Measurements from ENCODE around the gene MXRA8.
"Not testable (repeated sequence)": the region's sequence is repeated elsewhere in the genome, so short reads cannot be mapped to it uniquely, and the experiment has no call there.

Gene MXRA8

DNA sequence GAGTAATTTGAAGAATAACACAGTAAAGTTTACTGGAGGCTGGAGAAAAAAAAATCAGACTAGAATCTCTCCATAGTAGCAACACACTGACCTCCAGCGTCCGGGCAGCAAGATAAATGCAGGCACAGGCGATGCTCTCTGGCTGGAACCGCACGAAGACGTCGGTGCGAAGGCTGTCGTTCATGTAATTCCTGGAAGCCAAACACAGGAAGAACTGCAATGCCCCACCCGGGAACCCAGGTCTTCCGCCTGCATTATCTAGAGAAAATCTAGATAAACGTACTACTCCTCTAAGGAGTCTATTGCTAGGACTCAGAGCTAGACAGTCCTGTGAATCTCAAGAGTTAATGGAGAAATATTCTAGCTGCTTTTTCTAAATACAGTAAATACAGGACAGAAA is 32.3 kb upstream of the MXRA8 start:
- DNase-seq = no peak

DNA sequence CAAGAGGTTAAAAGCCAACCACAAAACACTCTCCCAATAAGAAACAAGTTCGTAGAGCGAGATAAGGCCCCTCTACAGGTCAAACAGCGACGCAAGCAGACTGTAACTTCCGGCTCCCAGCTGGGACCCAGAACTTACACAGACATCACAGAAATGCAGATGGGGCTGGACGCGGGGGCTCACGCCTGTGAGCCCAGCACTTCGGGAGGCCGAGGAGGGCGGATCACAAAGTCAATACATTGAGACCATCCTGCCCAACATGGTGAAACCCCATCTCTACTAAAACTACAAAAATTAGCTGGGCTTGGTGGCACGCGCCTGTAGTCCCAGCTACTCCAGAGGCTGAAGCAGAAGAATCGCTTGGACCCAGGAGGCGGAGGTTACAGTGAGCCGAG is 29.7 kb upstream of the MXRA8 start:
- DNase-seq = no peak

DNA sequence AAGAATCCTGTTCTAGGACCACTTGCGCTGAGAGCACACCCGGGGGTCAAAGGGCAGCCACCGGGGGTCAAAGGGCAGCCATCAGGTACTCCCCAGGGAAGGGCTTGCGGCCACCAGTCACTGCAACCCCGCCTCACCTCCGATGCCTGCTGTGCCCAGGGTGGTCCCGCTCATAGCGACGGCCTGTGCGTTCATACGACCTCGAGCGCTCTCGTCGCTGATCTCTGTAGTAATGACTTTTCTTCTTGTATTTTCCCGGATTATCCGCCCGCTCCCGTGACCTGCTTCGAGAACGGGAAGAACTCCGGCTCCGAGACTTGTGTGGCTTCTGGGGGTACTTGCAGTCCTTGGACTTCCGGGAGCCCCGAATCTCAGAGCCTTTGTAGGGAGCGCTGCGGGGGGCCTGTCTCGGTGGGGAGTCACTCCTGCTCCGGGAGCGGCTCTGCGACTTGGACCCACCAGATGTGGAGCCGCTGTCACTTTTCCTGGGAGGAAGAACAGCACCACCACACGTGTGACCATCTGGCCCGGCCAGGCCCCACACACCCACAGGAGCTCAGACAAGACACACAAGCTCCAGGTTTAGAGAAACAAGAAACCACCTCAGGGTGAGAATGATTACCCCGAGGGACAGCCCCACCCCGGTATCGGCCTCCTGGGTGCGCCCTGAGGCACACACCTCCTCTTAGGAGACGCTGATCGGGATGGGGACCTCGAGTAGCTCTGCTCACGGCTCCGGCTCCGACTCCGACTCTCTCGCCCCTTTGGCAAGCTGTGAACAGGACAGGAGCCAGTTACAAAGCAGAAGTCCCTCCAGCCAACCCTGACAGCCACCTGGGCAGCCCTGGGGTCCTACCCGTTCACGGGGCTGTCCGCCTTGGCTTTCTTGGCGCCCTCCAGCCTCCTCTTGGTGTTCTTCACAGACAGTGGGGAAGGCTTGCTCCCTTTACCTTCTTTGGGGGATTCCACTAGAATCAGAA is 29.0 kb upstream of the MXRA8 start:
- no peak for DNase-seq

DNA sequence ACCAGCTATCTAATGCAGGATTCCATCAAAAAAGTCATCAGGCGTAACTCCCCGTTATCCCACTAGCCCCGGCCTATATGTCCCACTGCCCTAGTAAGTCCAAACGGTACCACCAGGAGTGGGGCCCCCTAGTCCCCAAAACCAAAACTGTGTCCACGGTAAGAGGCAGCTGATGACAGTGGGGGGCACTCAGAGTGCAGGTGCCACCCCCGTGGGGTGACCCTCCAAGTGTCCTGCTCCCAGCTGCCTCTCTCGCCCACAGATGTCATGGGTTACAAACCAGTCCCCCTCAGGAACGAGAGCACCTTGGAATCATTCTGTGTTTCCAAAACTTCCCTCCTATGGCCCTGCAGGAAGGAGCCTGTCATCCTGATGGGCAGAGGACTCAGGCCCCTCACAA is 27.6 kb upstream of the MXRA8 start:
- DNase-seq = no peak

DNA sequence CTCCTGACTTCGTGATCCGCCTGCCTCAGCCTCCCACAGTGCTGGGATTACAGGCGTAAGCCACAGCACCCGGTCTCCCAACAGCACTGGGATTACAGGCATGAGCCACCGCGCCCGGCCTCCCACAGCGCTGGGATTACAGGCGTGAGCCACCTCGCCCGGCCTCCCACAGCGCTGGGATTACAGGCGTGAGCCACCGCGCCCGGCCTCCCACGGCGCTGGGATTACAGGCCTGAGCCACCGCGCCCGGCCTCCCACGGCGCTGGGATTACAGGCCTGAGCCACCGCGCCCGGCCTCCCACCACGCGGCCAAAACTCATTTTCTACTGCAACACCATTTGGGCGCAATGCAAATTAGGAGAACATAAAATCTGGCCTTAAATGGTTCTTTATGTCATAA is 27.0 kb upstream of the MXRA8 start:
- DNase-seq = not testable (repeated sequence)

DNA sequence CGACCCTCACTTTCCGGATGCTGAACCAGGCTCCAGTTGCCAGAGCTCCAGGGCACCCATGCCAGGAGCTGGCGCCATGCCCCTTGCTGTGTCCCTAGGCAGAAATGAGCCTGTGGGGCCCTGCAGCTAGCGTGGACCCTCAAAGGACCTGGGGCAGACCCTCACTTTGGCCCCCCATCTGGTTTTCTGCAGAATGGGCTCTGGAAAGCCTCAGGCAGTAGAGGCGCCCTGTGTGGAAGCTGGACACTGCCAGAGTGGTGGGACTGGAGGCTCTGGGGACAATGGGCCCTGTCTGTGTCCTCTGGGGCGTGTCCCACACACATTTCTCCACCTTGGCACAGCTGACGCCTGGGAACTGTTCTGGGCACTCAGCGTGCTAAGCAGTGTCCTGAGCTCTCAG is 22.9 kb upstream of the MXRA8 start:
- no peak for DNase-seq

DNA sequence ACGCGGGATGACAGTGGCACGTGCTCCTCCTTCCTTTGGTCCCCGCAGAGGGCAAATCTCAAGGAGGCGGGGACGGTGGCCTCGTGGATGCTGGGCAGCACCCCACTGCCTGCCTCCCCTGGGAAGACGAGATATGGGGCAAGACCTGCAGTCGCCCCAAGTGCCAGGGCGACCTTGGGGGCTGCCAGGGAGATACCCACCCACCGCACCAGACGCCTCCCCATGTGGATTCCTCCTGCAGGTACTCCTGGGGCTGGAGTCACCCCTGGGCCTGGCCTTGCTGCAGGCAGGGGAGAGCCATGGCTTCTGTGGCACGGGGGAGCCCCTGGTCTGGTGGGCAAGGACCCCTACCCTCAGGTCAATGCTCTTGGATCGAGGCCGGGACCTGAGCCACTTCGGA is 22.5 kb upstream of the MXRA8 start:
- DNase-seq = no peak

DNA sequence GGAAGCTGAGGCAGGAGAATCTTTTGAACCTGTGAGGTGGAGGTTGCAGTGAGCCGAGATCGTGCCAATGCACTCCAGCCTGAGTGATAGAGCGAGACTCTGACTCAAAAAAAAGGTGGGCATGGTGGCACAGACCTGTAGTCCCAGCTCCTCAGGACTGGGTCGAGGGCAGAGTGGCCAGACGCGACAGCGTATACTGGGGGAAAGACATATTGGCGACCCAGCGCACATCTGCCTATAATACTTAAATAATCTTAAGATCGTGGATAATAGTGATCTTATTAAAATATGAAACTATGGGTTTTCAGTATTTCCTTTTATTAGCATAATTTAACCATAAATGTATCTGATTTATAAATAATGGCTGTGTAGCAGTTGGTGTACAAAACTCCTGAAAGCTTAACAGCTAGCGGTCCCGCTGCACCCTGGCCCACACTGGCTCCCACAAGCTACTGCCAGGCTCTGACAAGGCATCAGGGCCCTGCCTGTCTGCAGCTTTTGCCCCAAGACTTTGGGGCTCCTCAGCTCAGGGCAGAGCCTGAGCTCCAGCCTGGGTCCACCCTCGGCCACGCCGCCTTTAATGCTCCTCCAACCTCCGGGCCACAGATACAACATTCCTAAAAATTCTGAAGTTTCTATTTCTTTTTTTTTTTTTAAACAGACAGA is 19.3 kb upstream of the MXRA8 start:
- DNase-seq = no peak

DNA sequence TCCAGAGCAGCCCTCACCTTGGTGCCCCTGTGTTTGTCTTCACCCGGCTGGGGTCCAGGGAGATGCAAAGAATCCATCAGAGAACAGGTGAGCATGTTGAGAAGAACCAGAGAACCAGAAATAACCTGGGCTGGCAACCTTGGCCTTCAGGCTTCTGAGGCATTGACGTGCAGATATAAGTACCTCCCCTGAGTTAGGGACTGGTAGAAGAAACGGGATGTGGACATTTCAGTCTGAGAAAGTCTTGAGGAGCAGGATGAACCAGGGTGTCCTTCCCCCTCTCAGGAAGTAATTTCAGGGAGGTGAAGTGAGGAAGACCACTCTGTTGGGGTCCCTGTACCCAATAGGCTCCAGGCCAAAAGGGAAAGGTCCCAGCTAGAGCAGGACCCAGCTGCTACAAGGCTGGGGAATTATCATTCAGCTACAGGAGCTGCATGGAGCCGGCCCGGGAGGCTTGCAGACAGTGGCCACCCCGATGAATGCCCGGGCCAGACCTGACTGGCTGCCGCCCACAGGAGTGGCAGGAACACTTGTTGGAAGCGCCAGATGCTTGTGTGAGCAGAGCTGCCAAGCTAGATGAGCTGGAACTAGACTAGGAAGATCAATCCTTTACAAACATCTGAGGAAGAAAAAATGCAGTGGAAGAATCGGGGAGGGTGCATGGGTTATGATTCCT is 18.3 kb upstream of the MXRA8 start:
- no peak for DNase-seq

DNA sequence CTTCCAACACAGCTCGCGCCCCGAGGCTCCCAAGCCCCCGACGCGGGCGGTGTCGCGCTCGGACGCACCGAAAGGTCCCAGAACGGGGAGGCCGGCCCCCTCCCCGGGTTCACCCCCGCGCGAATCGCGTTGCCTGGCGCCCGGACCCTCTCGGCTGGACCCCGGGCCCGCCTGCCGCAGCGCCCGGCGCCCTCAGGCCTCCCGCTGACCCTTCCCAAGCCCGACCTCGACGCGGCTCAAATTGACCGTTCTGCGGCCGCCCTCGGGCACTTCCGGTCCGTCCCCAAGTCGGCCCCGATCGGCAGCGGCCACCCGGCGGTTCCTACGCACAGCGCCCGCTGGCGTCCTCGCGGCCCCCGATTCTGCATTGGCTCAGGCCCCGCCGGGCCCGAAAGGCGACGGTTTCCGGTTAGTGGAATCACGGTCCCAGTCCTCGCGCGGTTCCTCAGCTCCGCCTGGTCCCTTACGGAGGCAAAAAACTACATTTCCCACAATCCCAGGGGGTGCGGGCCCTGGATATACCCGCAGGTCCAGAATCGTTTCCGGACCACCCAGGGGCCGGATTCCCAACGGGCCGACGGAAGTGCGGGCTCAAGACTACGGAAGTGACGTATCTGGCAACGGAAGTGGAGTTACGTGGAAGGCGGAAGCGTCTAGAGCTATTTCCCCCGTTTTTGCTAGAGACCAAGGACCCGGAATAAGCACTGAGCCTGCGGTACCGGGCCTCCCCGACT is 16.7 kb upstream of the MXRA8 start, which contains the start of gene AURKAIP1:
Gene AURKAIP1, minus strand, starts transcription at position 279 of the 734 bp plus-strand sequence. CDS start 451 bp downstream, outside the sequence.
- peak; percentile 99 for DNase-seq

DNA sequence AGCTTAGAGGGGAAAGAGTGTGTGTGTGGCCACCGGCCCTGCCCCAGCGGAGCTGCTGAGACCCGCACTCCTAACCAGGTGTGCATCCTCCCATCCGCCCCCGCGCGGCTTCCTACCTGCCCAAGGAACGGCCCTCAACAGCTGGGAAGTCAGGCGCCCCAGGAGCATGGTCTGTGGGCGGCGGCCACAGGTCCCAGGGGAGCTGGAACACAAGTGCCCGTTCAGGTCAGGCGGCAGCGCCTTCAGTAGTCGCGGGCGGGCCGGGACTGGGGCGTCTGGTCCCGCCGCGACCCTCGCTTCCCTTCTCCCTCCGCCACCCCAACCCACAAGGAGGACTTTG is 16.2 kb upstream of the MXRA8 start:
- DNase-seq = no peak

DNA sequence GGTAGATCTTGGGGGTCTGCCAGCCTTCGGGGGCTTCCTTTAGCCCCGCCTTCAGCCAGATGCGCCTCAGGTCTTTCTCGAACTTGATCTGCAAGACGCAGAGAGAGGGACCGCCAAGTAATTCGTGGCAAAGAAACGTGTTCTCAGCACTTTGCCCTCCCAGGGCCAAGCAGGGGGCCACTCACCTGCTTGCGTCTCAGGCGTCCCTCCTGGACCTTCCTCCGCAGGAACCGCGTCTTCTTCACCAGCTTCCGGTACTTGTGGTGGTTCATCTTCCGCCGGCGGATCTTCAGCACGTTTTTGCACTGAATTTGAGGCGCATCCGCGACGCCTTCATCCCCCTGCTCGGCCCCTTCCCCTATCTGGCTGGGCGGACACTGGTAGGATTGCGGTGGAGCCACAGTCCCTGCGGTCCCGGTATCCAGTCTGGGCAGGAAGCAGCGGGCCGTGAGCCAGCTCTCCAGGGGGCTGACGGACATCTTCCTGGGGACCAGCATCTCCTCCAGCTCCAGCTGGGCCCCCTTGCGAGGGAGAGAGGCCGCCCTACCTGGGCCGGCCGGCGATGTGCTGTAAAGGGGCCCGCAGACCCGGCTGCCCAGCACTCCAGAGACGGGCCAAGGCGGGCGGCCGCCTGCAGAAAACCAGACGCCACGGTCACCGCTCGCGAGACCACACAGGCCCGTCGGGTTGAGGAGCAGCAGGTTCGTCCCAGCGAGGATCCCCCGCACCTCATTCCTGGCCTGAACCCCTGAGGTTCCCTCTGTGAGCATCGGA is 15.6 kb upstream of the MXRA8 start:
- no peak for DNase-seq

DNA sequence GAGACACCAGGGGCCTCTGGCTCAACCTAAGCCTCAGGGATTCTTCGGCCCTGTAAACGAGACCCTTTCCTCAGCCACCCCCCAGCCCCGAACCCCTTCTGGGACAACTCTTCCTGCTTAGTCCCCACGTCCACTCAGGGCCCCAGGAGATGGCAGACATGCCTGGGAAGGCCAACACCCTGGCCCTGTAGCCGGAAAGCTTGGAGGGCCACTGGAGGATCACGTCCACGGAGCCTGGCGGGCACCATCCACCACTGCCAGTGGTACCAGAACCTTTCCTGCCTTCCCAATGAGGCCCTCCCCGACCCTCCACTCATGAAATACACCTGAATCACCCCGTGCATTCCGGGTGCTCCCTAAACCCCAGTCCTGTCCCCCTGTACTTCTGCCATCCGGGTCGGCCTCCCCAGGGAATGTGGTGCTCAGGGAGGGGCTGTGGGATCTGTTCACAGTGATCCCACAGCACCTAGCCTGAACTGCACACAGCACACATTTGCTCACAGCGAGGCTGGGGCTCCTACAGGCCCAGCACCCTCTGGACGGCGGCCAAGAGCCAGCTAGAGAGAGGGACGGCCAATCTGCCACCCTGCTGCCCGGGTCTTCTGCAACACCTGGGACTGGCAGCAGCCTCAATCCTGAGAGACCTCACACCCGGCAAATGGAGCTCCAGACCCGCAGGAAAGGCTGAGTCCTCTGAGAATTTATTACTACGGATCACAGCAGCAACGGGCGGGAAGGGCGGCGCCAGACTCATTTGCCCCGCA is 14.9 kb upstream of the MXRA8 start:
- no peak for DNase-seq

DNA sequence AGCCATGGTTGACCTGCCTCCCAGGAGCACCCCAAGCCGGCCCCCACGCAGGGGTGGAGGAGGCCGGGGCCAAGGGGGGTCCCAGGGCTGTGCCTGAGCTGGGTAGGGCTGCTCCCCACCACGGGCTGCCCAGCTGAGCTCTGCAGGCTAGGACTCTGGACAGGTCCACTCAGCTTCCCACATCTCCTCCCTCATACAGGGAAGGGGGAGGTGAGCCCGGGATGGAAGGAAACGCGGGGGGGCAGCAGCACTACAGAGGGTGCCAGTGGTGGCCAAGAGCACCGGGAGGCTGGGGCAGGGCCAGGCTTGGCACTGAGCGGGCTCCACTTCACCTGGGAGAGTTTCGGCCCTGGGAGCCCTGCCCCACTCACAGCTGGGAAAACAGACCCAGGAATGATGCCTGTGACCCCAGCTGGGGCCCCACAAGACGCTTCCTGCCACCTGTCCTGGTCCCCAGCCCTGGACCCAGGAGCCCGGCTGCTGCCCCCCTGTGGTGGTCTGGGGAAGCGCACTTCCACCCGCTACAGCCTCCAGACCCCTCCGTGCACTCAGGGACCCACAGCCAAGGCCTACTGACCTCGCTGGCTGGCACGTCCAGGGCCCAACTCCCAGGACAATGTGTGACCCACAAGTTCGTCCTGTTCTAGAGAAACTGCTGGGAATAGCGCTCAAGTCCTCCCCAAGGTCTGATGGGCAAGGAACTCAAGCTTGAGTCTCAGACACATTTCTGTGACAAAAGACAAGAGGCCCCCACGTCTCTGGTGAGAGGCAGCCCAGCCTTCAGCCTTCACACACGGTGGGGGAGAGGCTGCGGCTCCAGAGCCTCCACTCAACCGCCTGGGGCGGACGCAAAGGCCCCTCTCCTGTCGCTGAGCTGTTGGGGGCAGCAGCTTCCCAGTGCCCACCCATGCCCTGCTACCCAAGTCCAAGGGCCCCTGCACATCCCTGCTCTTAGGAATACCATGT is 13.7 kb upstream of the MXRA8 start:
- peak; percentile 56 for DNase-seq

DNA sequence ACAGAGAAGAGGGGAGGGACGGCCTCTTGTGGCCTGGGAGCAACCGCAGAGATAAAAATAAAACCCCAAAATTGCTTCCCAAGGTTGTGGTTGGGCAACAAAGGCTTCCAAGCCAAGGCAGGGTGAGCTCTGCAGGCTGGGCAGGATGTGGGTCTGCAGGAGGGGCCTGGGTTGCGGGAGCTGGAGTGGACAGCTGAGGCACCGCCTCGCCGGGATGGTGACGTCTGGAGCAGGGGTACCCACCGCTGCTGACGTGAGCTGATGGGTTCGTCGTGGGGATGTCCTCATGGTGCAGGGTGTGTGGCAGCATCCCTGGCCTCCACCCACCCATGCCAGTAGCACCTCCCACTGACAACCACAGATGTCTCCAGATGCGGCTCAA is 13.0 kb upstream of the MXRA8 start:
- DNase-seq = no peak

DNA sequence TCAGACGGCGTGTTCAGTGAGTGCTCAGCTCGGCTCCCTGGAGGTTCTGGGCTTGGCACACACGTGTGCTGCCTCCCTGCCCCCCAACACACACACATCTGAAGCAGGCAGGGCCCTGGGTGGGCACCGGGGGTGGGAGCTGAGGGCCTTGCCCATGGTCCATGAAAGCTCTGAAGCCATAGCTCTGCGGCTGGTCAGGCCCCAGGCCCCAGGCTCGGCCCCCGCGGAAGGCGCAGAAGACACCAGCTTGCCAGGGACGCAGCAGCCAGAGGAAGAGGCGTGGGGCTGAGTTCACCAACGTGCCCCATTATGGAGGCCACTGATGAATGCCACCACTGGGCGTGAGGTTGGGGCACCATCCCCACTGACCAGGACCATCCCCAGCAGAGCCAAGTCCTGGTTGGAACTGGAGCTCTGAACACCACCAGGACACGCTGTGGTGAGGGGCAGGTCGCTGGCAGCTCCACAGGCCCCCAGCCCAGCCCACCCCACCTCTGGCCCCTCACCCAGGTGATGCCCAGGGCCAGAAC is 12.5 kb upstream of the MXRA8 start:
- no peak for DNase-seq

DNA sequence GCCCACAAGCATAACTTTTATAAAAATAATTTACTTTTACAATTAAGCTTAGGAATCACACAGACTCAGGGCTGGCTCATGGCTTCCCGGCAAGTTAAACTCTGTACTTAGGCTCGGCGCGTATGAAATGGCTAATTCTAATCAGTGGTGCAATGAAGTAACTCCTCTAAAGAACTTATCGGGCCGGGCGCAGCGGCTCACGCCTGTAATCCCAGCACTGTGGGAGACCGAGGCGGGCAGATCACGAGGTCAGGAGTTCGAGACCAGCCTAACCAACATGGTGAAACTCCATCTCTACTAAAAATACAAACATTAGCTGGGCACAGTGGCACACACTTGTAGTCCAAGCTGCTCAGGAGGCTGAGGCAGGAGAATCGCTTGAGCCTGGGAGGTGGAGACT is 11.7 kb upstream of the MXRA8 start:
- DNase-seq = not testable (repeated sequence)

DNA sequence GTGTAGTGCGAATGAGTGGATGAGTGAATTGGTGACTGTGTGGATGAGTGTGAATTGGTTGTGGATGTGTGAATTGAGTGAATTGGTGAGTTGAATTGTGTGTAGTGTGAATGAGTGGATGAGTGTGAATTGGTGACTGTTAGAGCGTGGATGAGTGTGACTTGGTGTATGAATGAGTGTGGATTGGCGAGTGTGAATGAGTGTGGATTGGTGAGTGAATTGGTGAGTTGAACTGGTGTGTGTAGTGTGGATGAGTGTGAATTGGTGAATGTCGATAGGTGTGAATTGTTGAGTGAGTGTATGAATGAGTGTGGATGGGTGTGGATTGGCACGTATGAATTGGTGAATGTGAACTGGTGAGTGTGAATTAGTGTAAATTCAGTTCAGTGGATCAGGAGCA is 9.0 kb upstream of the MXRA8 start:
- no peak for DNase-seq

DNA sequence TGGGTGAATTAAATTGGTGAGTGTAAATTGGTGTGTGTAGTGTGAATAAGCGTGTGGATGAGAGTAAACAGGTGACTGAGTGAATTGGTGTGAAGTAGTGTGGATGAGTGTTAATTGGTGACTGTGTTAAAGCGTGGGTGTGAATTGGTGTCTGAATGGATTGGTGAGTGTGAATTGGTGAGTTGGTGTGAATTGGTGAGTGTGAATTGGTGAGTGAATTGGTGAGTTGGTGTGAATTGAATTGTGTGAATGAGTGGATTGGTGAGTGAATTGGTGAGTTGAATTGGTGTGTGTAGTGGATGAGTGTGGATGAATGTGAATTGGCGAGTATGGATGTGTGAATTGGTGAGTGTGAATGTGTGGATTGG is 8.3 kb upstream of the MXRA8 start:
- DNase-seq = no peak
